ENCODE data around the gene SLC25A26. TPM values are rescaled to one million over a fixed set of nuclear protein-coding genes. Genes with fewer than 3 reads are reported as not detected.

Gene SLC25A26
- total and polyA plus RNA-seq, 7 donors, result 17.8 to 42.8 (median 22.4) TPM

GRCh38 chr3:66390013-66390412 is 169.2 kb downstream of the SLC25A26 start:
- intact Hi-C loops (cut with DNase I), result no loop called here
- Histone ChIP-seq H3K4me1 (peaks cover 0 to 38% (median 30%) of the 10 kb centered on the region in 4 donors), H3K36me3 (peaks cover 15 to 69% (median 31%) of the 10 kb centered on the region in 4 donors), H3K27me3 (no peaks in the 10 kb centered on the region), H3K9me3 (no peaks in the 10 kb centered on the region), H3K27ac (no peak overlapping the region), H3K4me3 (no peak overlapping the region)
- DNase-seq, result no peak
- TF ChIP-seq EP300 (IDR thresholded peaks at IDR 0.05) (no peak), POLR2A (IDR thresholded peaks at IDR 0.05) (no peak), POLR2AphosphoS5 (IDR thresholded peaks at IDR 0.05) (no peak), CTCF (IDR thresholded peaks at IDR 0.05) (no peak)

- H3K9me3 ChIP-seq, result no peaks in the 10 kb centered on the region
- H3K36me3 ChIP-seq, result peaks cover 17 to 73% (median 32%) of the 10 kb centered on the region in 4 donors
- WGBS, 2 donors, result 76 to 83% methylated on average over 3 of the region's 3 CpGs
- peak overlapping the region; percentile 9 to 95 (median 86) for H3K27ac ChIP-seq
- intact Hi-C loops (cut with DNase I), result no loop called here
- TF ChIP-seq CTCF (IDR thresholded peaks at IDR 0.05), result no peak
- TF ChIP-seq EP300 (IDR thresholded peaks at IDR 0.05), result no peak
- no peak for TF ChIP-seq POLR2A (IDR thresholded peaks at IDR 0.05)
- H3K4me1 ChIP-seq, result peaks cover 0 to 54% (median 53%) of the 10 kb centered on the region in 4 donors
- peak; percentile 43 for DNase-seq
- no peak overlapping the region for H3K4me3 ChIP-seq
- H3K27me3 ChIP-seq, result no peaks in the 10 kb centered on the region
These were observed 171.7 kb downstream of the SLC25A26 start for GRCh38 chr3:66392512-66392911.

GRCh38 chr3:66392966-66393332 is 172.1 kb downstream of the SLC25A26 start:
- peaks cover 0 to 58% (median 57%) of the 10 kb centered on the region in 4 donors for H3K4me1 ChIP-seq
- peaks cover 17 to 75% (median 33%) of the 10 kb centered on the region in 4 donors for H3K36me3 ChIP-seq
- H3K4me3 ChIP-seq, result no peak overlapping the region
- no peaks in the 10 kb centered on the region for H3K27me3 ChIP-seq
- intact Hi-C loops (cut with DNase I), result no loop called here
- peak; percentile 48 for DNase-seq
- 92 to 94% methylated on average over 2 of the region's 2 CpGs for WGBS, 2 donors
- no peaks in the 10 kb centered on the region for H3K9me3 ChIP-seq
- TF ChIP-seq EP300 (IDR thresholded peaks at IDR 0.05) (no peak), POLR2AphosphoS5 (IDR thresholded peaks at IDR 0.05) (no peak), POLR2A (IDR thresholded peaks at IDR 0.05) (no peak), CTCF (IDR thresholded peaks at IDR 0.05) (no peak)
- H3K27ac ChIP-seq, result peak overlapping the region; percentile 9 to 95 (median 86)

GRCh38 chr3:66393333-66394005 is 172.7 kb downstream of the SLC25A26 start:
- DNase-seq, result peak; percentile 44
- intact Hi-C loops (cut with DNase I), result no loop called here
- peaks cover 0 to 64% (median 63%) of the 10 kb centered on the region in 4 donors for H3K4me1 ChIP-seq
- WGBS, 2 donors, result 51 to 84% methylated on average over 13 of the region's 13 CpGs
- H3K27me3 ChIP-seq, result no peaks in the 10 kb centered on the region
- peaks cover 17 to 81% (median 38%) of the 10 kb centered on the region in 4 donors for H3K36me3 ChIP-seq
- no peaks in the 10 kb centered on the region for H3K9me3 ChIP-seq
- H3K4me3 ChIP-seq, result no peak overlapping the region
- H3K27ac ChIP-seq, result peak overlapping the region; percentile 9 to 95 (median 86)
- no peak for TF ChIP-seq POLR2AphosphoS5 (IDR thresholded peaks at IDR 0.05)
- TF ChIP-seq EP300 (IDR thresholded peaks at IDR 0.05), result no peak
- TF ChIP-seq POLR2A (IDR thresholded peaks at IDR 0.05), result no peak
- TF ChIP-seq CTCF (IDR thresholded peaks at IDR 0.05), result no peak

Data from sigmoid colon (tissue), 7 donors.